GF-D8 (cell line): ENCODE measurements around the gene NCSTN.

Experiments used
- DNase-seq: peaks from one replicate; lab custom pipeline; 2025; lab: John Stamatoyannopoulos, UW

Gene NCSTN

DNA sequence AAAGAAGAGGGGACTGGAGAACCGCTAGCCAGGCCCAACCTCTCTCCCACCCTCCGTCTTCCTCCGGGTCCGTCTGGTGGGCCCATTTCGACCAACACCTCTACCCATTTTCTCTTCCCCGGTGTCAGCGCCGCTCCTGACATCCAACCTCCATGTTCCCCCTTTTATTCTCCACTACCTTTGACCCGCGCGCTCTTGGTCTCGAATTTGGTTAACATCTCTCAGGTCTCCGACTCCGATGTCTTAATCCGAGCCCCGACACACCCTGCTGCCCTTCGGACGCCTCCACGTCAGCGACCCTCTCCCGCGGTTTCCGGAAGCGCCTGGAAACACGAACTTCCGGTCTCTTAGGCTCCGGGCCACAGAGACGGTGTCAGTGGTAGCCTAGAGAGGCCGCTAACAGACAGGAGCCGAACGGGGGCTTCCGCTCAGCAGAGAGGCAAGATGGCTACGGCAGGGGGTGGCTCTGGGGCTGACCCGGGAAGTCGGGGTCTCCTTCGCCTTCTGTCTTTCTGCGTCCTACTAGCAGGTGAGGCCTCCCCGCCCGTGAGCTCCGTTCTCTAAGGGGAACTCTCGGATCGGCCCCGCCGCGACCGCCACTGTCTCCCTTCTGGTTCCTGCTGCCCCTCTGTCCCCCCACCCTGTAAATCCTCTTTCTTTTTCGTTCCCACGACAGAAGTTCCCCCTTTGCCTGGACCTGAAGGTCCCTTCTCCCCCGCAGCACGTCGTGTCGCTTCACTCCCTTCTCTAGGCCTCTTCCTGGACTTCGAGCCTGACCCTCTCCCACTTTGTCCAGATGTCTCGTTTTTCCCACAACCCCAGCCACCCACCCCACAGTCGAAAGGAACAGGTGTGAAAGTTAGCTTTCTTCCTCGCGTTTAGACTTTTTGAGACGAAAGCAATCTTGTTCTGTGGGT, at the start of gene NCSTN, which contains the start of gene COPA:
Gene NCSTN, plus strand, starts transcription at position 431 of the 917 bp plus-strand sequence. Its CDS starts 14 bp downstream, at position 445.
Gene COPA, minus strand, starts transcription at position 298 of the 917 bp plus-strand sequence. Its CDS starts 80 bp downstream, at position 218.
- peak; percentile 71 for DNase-seq

DNA sequence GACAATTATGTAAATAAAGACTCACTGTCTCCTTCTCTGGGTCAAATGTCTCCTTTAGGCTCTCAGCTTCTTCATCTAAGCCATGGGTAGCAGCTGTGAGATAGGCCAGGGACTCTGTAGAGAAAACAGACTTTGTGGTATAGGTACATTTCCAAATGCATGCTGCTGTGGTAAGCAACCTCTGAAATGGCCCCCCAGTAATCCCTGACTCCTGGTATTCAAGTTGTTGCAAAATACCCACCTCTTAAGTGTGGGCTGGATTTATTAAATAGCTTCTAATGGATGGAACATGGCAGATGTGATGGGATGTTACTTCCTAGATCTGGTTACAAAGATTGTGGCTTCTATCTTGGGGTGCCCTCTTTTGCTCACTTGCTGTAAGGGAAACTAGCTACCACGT, 47.1 kb upstream of the NCSTN start:
- DNase-seq, result no peak

DNA sequence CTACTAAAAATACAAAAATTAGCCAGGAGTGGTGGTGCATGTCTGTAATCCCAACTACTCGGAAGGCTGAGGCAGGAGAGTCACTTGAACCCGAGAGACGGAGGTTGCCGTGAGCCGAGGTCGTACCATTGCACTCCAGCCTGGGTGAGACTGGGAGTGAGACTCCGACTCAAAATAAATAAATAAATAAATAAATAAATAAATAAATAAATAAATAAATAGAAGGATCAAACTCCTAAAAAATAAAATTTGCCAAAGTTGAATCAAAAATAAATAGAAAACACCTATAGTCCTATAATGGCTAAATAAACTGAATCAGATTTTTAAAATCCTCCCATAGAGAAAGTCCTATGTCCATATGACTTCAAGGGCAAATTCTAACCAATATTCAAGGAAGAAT, 43.0 kb upstream of the NCSTN start:
- DNase-seq, result no peak

DNA sequence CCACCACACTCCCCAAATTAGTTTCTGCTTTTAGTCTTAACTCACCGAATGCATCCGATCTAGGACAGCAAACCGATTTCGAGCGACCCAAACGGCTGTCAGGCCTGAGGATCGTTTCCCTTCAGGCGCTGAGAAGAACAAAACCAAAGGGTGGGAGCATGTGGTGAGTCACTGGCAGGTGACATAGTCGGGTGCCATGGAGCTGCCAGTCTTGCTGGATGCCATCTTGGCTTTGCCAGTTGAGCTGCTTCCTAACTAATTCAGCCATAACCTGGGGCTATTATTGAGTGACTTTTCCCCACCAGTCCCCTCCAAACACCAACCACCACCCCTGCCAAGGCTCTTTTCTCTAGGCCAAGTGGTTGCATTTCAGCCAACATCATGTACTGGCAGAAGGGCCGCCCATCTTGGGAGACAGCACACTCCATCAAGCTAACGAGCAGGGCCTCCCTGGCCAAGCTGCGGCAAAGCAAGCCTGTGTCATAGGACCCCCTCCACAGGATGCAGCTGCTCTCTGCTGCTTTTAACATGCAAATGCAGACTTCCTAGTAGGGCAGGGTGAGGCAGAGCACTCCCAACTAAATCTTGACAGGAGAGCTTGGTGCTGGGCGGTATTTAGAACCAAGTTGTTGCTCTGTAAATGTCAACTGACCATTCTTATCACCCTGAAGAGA, 35.9 kb upstream of the NCSTN start:
- DNase-seq, result no peak

DNA sequence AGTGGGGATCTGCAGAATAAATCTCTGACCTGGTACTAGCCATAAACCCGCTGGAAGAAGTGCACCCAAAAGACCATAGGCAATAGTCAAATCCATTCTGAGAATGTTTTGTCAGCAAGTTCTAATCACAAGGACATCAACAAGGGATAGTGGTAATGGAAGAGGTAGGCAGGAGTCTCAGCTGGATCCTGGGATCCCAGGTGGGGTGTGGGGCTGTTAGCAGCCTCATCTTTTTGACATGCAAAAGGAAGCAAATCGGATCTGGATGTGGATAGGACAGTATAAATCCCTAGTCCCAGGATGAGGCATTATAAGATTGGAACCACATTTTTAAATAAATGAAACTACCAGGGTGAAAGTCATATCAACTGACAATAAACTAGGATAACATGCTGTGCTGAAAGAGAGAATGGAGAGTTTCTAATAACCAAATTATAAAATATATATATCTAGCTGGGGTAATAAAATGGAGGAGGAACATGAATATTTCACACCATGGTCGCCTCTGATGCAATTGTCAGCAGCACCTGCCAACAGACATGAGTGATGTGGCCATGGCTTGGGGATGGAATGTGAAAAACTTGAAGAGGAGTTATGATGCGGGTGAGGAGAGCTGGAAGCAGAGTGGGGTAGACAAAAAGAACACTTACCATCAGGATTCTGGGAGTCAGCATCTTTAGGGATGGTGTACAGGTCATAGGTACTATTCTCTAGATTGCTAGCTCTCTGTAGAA, 34.6 kb upstream of the NCSTN start:
- DNase-seq, result no peak

DNA sequence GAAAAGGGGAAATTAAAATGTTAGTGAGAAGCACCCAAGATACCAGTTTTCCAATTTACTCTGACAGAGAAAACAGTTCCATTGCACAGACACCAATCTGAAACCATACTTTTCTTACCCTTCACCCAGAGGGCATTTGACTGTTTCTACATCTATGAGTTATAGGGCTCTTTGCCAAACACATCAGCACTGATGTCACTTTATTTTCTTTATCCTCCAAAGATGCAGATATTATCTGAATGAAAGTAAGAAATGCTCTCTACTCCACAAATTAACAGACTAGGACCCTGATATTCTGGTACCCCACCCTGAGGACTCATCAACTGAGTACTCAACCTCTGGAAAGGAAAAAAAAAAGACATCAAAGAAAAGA, 34.0 kb upstream of the NCSTN start:
- DNase-seq, result no peak

DNA sequence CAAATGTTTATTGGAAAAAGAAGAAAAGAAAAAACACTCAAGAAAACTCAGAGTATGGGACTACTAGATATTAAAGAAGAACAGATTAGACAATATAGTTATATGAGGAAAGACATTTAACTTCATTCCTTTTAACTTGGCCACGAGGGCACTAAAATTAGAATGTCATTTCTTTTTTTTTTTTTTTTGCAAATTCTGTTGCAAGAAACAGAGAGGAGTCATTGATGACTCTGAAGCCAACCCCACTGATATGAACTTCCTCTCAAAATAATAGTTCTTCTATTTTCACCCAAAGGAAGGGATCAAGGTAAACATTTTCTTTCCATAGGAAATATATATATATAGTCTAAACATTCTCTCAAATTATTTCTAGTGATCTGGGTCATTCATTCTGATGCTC, 33.6 kb upstream of the NCSTN start:
- DNase-seq, result no peak

DNA sequence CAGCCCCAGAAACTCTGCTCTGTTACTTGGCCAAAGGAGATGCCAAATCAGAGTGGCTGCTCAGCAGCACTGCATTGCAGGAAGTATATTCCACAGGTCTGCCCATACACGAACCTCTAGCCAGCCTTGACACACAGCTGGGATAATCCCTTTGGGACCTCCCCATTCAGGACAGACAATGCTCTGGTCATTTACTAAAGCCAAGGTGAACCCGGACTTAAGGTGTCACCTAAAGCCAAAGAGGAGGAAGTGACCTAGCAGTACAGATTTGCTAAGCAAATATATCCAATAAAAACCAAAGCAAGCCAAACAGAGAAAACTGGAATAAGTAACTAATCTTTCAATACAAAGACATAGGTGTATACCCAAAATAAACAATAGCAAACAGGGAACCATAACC, 27.8 kb upstream of the NCSTN start:
- no peak for DNase-seq

DNA sequence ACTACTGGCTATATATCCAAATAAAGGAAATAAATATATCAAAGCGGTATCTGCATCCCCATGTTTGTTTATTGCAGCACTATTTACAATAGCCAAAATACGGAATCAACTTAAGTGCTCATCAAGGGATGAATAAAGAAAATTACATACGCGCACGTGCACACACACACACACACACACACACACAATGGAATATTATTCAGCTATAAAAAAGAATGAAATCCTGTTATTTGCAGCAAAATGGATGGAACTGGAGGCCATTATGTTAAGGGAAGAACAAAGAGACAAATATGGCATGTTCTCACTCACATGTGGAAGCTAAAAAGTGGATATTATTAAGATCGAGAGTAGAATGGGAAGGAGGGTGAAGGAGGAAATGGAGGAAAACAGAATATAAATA, 20.4 kb upstream of the NCSTN start:
- no peak for DNase-seq

DNA sequence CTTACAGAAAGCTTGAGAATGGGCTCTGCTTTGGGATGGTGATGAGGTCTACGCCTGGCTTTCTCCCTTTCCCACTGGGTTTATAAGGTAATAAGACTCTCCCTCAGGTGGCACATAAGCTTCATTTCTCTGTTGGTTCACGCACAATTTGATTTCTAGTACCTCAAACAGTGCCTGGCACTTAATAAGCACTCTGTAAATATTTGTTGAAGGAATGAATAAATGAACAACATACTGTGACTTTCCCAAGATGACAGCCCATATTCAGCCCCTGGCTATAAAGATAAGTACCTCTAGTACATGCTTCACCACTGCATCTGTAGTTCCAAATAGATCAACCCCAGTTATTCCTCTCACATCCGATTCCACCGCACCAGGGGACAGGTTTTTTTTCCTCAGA, 17.9 kb upstream of the NCSTN start:
- DNase-seq, result no peak

DNA sequence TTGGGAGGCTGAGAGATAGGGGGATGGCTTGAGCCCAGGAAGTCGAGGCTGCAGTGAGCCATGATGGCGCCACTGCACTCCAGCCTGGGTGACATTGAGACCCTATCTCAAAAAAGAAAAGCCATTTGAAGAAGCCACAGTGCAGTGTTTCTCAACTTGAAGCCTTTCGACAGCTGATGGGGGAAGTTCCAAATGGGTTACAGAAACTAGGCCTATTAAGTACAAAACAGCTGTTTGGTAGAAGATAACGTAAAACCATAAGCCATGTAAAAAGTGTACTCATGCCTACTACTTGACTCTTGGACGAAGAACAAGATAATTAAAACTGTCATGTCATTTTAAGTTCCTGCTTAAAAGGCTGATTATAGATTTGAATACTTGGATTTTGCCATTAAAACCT, 16.8 kb upstream of the NCSTN start:
- DNase-seq, result no peak

DNA sequence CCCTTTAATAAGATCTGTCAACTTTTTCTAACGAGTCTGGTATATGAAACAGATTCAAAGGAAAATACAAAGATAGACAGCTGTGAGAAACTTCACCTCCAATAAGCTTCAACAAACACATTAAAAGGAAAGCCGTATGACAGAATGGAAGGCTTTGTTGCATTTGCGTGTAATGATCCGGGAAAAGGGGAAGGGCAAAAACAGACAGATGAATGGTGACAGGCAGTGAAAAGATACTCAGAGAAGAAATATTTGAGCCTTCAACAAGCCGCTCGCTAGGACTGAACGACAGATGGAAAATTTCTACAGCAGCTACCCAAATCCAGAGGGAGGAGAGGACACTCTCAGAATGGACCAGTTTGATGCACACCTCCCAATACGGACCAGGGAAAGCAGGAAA, 15.0 kb upstream of the NCSTN start:
- DNase-seq, result no peak

DNA sequence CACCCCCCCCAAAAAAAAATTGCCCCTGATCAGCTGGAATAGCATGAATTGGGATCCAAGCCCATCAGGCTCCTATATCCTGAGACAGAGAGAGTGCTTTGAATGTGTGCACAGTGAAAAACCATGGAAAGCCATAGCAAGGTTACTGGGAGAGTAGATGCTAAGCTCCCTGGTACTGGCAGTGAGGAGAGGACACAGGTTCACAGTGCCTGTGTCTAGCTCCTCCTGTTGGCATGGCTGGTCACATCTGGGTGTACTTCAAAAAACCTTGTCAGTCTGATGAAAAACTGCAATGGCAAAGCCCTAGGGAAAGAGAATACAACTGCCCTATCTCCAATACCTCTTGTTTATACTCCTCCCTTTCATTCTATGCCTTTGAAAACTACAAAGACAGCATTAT, 13.1 kb upstream of the NCSTN start:
- no peak for DNase-seq

DNA sequence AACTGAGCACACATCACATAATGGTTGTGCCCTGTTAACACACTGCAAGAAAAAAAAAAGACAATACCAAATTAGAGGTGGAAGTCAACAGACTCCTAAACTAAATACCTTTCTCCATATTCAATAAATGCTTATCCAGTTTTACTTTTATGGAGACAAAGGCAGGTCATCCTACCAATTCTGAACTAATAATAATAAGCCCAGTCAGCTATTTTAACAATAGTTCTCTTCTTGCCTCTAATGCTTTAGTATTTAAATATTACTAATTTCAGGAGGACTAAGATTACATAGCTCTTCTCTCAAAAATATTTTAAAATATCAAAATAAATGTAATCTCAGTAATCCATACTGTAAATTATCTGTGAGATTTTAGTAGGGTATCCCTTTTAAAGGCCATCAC, 10.7 kb upstream of the NCSTN start:
- DNase-seq, result no peak

DNA sequence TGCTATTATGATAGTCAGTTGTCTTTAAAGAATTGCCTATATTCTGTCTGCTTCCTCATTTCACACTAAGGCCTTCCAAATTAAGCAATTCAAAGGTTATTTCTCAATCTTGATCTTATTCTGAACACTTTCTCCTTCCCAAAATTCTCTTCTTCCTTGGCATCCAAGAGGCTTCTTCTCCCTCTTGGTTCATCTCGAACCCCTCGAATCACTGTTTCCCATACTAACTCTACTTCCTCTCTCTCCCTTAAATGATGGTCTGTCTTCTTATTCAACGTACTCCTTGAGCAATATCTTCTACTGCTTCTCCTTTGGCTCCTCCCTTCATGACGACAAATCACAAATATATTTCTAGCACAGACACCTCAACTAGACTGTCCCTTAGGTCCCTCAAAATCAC, 4.6 kb upstream of the NCSTN start:
- DNase-seq, result peak; percentile 6

DNA sequence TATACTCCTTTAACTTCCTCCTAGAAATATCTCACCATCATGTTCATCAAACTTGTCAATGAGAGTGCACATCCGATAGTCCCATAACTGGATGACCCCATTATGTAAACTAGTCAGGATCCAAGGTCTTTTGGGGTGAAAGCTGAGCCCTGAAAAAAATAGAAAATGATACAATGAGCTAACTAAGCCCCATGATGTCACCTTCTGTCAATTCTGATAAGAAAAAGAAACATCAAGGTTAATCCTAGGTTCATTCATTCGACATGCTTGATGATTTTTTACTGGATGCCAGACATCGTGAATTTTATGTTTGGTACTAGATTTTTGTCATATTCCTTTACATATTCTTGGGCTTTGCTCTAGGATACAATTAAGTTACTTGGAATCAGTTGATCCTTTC, 3.0 kb upstream of the NCSTN start:
- no peak for DNase-seq

DNA sequence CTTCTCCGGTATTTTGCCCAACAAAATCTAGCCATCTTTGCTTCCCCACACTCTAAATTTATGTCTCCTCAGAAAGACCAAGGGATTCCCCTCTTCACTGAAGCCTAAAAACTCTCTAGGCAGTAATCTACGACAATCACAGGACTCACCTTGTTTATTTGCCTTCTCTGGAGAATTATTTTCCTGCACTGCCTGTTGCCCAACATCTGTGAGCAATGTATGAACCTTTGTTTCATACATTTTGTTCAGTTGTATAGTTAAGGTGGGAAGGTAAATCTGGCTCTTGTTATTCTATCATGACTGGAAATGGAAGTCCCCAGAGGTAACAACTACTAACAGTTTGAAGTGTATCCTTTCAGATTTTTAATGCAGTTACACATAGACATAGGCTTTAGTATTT, 2.3 kb upstream of the NCSTN start:
- DNase-seq, result no peak

DNA sequence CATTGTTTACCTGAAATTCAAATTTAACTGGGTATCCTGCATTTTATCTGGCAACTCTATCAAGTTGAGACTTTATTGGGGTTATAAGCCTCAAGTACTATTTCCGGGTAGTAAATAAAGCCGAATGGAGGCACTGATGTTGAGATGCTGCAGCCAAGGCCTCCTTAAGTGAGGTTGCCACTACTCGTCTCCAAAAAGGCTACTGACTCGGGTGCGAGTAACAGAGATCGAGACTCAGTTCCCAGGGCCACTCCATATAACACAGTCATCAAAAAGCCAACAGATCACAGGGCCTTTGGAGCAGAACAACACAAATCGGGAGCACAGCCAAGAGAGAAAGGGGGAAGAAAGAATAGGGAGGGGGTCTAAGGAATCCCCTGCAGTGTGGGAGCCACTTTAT, 657 bp upstream of the NCSTN start:
- DNase-seq, result no peak

DNA sequence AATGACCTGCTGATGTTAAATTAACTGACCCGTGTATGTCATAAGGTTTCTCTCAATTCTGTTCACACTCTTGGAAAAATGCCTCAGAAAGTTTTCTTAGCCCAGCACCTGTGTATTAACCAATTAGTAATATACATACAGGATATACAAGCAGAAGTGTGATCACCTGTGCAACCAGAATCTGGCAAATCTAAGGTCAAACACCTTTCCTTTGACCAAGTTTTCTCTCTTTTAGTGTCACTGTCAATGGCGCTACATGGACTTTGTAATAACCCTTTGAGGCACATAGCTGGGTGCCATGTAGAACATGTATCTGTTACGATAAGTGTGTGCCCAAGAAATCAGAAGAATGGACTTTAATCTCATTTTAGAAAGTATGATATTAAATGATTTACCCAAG, 1.1 kb downstream of the NCSTN start:
- no peak for DNase-seq

DNA sequence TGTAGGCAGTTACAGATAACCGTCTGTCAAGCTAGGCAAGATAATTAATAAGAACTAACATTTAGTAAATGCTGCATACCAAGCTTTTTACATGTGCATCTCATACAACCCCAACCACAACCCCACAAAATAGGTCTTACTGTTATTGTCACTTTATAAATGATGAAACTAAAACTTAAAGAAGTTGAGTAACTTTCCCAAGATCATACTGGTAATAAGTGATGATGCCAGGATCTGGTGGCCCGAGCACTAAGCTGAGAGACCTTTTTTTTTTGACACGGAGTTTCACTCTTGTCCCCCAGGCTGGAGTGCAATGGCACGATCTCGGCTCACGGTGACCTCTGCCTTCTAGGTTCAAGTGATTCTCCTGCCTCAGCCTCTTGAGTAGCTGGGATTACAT, 1.8 kb downstream of the NCSTN start:
- no peak for DNase-seq

DNA sequence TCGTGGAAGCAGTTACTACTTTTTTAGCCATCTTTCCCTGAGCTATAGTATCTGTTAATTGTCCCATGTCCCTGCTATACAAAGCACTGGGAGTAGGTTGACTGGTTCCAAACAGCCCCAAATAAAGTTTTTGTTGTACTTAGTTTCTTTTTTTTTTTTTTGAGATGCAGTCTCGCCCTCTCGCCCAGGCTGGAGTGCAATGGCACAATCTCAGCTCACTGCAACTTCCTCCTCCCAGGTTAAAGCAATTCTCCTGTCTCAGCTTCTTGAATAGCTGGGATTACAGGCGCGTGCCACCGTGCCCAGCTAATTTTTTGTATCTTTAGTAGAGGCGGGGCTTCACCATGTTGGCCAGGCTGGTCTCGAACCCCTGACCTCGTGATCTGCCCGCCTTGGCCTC, 3.3 kb downstream of the NCSTN start:
- no peak for DNase-seq

DNA sequence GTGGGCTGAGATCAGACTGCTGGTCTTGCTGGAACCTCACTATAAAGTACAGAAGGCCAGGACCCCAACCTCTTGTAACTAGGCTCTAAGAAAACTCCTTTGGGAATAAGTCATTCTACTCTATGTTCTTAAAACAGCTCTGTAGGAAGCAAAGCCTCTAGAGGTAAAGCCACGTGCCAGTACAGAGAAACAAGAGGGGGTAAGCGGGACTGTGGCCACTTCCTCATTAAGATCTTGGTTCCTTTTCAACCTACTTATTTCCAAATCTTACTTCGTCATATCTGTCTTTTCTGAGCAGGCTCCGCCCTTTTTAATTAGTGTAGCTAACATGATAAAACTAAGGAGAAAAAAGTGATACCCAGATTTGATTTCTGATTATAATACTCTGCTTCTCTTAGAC, 3.8 kb downstream of the NCSTN start:
- DNase-seq, result peak; percentile 68

DNA sequence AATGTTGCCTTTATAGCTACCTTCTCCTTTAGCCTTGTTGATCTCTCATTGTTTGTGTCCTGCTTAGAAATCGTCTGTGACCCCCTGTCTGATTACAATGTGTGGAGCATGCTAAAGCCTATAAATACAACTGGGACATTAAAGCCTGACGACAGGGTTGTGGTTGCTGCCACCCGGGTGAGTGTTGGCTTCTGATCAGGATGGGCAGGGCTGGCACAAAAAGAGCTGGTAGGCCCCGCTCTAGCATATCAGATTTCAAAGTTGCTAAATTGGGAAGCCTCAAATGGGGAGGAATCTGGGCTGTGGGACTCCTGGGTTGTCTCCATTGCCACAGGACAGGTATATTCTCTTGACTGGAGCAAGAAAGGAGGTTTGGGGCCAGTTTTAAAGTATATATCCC, 8.4 kb downstream of the NCSTN start:
- no peak for DNase-seq
